OCI-LY7 (cell line): ENCODE measurements around the gene LIFR. TPM values are rescaled to one million over a fixed set of nuclear protein-coding genes. Genes with fewer than 3 reads are reported as not detected.

Experiments used
- BruUV-seq: library from RNA; stranded (reverse); fragments of 400-500 nt; replicated peaks from 2 replicates; lab custom pipeline; 2021; lab: Mats Ljungman, UMichigan
- CTCF ChIA-PET: fragments of 300-600 bp; sonication (Branson Sonifier 250); formaldehyde crosslinking; loops from one replicate; lab custom pipeline; 2022; ENCODE audit warnings: antibody characterized with exemption; ENCODE audit not compliant: unreplicated experiment; lab: Charles Lee
- POLR2A ChIA-PET: fragments of 300-600 bp; sonication (Branson Sonifier 250); formaldehyde crosslinking; loops from one replicate; lab custom pipeline; 2022; ENCODE audit warnings: antibody characterized with exemption; lab: Charles Lee
- DNase-seq: peaks from one replicate; pipeline ENCODE4 v3.0.0-alpha.2; 2015; ENCODE audit warnings: low spot score
- H2AFZ ChIP-seq: fragments of 200-600 bp; sonication (generic), shearing (Covaris generic); 2 replicates; pipeline ENCODE4 v1.6.1; 2014; ENCODE audit warnings: mild to moderate bottlenecking, antibody characterized with exemption, low read length, moderate library complexity
- H3K27ac ChIP-seq: fragments of 200-600 bp; sonication (generic); 2 replicates; pipeline ENCODE4 v1.5.1; 2014; ENCODE audit warnings: mixed run types, low read depth, mild to moderate bottlenecking, moderate library complexity, low read length, inconsistent platforms; ENCODE audit not compliant: poor library complexity, severe bottlenecking
- H3K36me3 ChIP-seq: fragments of 200-600 bp; sonication (generic); 2 replicates; pipeline ENCODE4 v1.6.1; 2014; ENCODE audit warnings: mild to moderate bottlenecking, antibody characterized with exemption, low read length, moderate library complexity, mixed read lengths; ENCODE audit not compliant: insufficient read depth
- H3K4me1 ChIP-seq: fragments of 200-600 bp; sonication (generic); 2 replicates; pipeline ENCODE4 v1.5.1; 2014; ENCODE audit warnings: mild to moderate bottlenecking, low read length; ENCODE audit not compliant: insufficient read depth, poor library complexity, severe bottlenecking
- H3K4me2 ChIP-seq: fragments of 200-600 bp; sonication (generic); 2 replicates; pipeline ENCODE4 v1.6.1; 2014; ENCODE audit warnings: mild to moderate bottlenecking, low read length
- H3K4me3 ChIP-seq: fragments of 200-600 bp; sonication (generic); 2 replicates; pipeline ENCODE4 v1.5.1; 2014; ENCODE audit warnings: mild to moderate bottlenecking, low read depth, low read length; ENCODE audit not compliant: poor library complexity, severe bottlenecking
- H3K79me2 ChIP-seq: fragments of 200-600 bp; sonication (generic); 2 replicates; pipeline ENCODE4 v1.6.1; 2016; ENCODE audit warnings: low read depth, mild to moderate bottlenecking, low read length, moderate library complexity, mixed read lengths; ENCODE audit not compliant: insufficient read depth
- H3K9me2 ChIP-seq: fragments of 200-600 bp; sonication (generic); 2 replicates; pipeline ENCODE4 v1.6.1; 2016; ENCODE audit warnings: mild to moderate bottlenecking, low read length, mixed read lengths; ENCODE audit not compliant: insufficient read depth
- H3K9me3 ChIP-seq: fragments of 200-600 bp; sonication (generic); 2 replicates; pipeline ENCODE4 v1.6.1; 2014; ENCODE audit warnings: mild to moderate bottlenecking, mixed run types, low read length, mixed read lengths
- H4K20me1 ChIP-seq: fragments of 200-600 bp; sonication (generic); 2 replicates; pipeline ENCODE4 v1.6.1; 2014; ENCODE audit warnings: mild to moderate bottlenecking, antibody characterized with exemption, low read length, moderate library complexity, mixed read lengths; ENCODE audit not compliant: insufficient read depth
- EZH2phosphoT487 ChIP-seq: fragments of 200-600 bp; sonication (generic); IDR thresholded peaks from 2 replicates; pipeline ENCODE4 v1.6.1; 2018; ENCODE audit warnings: low read depth, borderline replicate concordance, mild to moderate bottlenecking, mixed run types, antibody characterized with exemption, low read length, moderate library complexity, mixed read lengths
- intact Hi-C: fragments of 100-400 bp; cut with micrococcal nuclease; formaldehyde crosslinking; loops from one replicate; pipeline ENCODE4 v1.10.0; 2022; ENCODE audit not compliant: unreplicated experiment
- total RNA-seq, 2 experiments: library from RNA; depleted of rRNA in 1 of 2; stranded (reverse); fragments of >200 nt in 1 of 2; shearing (Covaris generic) in 1 of 2; gene quantifications; 2 replicates each; pipeline ENCODE4 v1.2.3, GENCODE V29; 2014 to 2022
- TF ChIP-seq, protein P1 (sequence below): fragments of 200-600 bp; sonication (generic); conservative IDR thresholded peaks from 2 replicates; pipeline ENCODE4 v1.5.1; 2014; ENCODE audit warnings: mild to moderate bottlenecking, antibody characterized with exemption, low read length, moderate library complexity, mixed read lengths

Gene LIFR
- total RNA-seq, 2 experiments from 2014 or later, result not detected

DNA sequence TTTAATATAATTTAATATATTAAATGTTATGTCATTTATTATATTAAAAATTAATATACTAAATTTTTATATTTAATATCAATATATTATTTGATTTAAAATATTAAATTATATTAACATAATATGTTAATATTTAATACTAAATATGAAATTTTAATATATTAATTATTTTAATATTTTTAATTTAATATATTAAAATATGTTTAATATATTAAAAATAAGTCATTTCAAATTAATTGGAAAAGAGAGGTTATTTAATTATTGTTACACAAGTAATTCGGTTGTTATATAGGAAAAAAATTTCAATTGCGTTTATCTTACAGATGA lies 114.2 kb downstream of the LIFR start:
- TF ChIP-seq EZH2phosphoT487, result no peak
- TF ChIP-seq, protein P1, sequence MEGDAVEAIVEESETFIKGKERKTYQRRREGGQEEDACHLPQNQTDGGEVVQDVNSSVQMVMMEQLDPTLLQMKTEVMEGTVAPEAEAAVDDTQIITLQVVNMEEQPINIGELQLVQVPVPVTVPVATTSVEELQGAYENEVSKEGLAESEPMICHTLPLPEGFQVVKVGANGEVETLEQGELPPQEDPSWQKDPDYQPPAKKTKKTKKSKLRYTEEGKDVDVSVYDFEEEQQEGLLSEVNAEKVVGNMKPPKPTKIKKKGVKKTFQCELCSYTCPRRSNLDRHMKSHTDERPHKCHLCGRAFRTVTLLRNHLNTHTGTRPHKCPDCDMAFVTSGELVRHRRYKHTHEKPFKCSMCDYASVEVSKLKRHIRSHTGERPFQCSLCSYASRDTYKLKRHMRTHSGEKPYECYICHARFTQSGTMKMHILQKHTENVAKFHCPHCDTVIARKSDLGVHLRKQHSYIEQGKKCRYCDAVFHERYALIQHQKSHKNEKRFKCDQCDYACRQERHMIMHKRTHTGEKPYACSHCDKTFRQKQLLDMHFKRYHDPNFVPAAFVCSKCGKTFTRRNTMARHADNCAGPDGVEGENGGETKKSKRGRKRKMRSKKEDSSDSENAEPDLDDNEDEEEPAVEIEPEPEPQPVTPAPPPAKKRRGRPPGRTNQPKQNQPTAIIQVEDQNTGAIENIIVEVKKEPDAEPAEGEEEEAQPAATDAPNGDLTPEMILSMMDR, result no peak
- intact Hi-C loops, result loop anchor here (5.0 kb wide), 1 partner anchor 480 kb away; no protein-coding TSS in a partner anchor
- H3K27ac ChIP-seq, result no peak overlapping the region

DNA sequence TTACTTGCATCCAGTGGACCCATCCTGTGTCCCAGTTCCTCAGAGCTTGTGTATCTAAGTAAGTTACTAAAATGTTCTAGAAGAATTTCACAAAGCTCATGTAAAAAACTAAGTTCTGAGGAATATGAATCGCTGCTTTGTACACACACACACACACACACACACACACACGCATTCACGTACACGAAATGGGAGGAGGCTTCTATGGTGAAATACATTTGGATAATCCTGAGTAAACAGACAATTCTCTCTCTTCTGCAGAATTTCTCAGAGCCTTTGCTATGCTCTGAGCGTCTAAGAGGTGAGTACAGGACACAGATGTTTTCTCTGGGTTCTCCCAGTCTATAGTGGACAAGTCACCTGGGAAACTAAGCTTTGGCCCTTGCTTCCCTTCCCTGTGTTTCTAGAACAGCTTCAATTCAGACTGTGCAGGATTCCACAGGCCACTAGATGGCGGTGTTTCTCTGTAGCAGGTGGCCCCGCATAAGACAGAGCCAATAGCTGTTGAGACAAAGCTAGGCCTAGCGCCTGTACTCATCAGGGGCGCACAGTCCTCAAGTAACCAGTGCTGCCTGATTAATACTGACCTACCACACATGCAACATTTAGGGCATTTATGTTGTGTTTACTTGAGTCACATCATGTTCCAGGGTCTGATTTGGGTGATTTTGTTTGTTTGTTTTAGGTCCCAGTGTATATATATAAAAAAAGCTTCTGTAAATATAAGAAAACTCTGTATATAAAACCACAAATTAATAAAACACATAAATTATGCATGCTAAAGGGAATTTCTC lies 114.8 kb downstream of the LIFR start:
- Histone ChIP-seq H3K79me2 (no peaks in the 10 kb centered on the region), H3K36me3 (no peaks in the 10 kb centered on the region), H3K4me3 (no peak overlapping the region), H3K9me3 (no peaks in the 10 kb centered on the region), H3K4me1 (no peaks in the 10 kb centered on the region), H3K9me2 (no peaks in the 10 kb centered on the region), H3K27ac (no peak overlapping the region), H3K4me2 (no peak overlapping the region), H2AFZ (no peak overlapping the region), H4K20me1 (no peaks in the 10 kb centered on the region; the same call in 1 of the 2 replicates)
- no TSS peak for BruUV-seq
- TF ChIP-seq EZH2phosphoT487, result no peak
- TF ChIP-seq, protein P1, result peak; percentile 98
- POLR2A ChIA-PET, result interaction anchor here (0.8 kb wide), 1 partner anchor 12 kb away, joined by 4 read pairs; no protein-coding TSS in a partner anchor
- CTCF ChIA-PET, result interaction anchor here (0.6 to 1.9 kb wide), 9 partner anchors 12 to 481 kb away, joined by 3 to 9 read pairs (median 3); no protein-coding TSS in a partner anchor
- intact Hi-C loops, result loop anchor here (1.0 to 5.0 kb wide), 4 partner anchors 111 to 481 kb away; no protein-coding TSS in a partner anchor
- peak; percentile 86 for DNase-seq

More for the DNA sequence above, 114.2 kb downstream of the LIFR start:
- Histone ChIP-seq H3K9me2 (no peaks in the 10 kb centered on the region), H4K20me1 (no peaks in the 10 kb centered on the region; the same call in 1 of the 2 replicates), H3K4me2 (no peak overlapping the region), H3K9me3 (no peaks in the 10 kb centered on the region), H3K36me3 (no peaks in the 10 kb centered on the region), H2AFZ (no peak overlapping the region), H3K79me2 (no peaks in the 10 kb centered on the region), H3K4me1 (no peaks in the 10 kb centered on the region), H3K4me3 (no peak overlapping the region)
- BruUV-seq, result no TSS peak
- ChIA-PET CTCF (interaction anchor here (0.6 to 1.9 kb wide), 9 partner anchors 11 to 481 kb away, joined by 3 to 9 read pairs (median 3); no protein-coding TSS in a partner anchor), POLR2A (interaction anchor here (0.5 to 0.8 kb wide), 2 partner anchors 9 to 11 kb away, joined by 4 to 7 read pairs; no protein-coding TSS in a partner anchor)
- no peak for DNase-seq
